K562 (cell line): Measurements from ENCODE around the gene GOLIM4.

ENCODE experiments used
- POLR2A ChIP-seq: fragments of 450-650 bp; conservative IDR thresholded peaks from 2 replicates; pipeline ENCODE4 v1.6.1; 2016
- REST ChIP-seq, 2 experiments: fragments of 450-650 bp; formaldehyde crosslinking in 1 of 2; IDR thresholded peaks; 2 replicates each; pipeline versions ENCODE4 v1.4.0 to v1.6.1; 2014 to 2020; ENCODE audit warnings: mild to moderate bottlenecking in 2 of 2, borderline replicate concordance in 1 of 2, low read depth in 1 of 2
- ZNF644 ChIP-seq: fragments of 200-800 bp; sonication (Bioruptor generic); IDR thresholded peaks from 2 replicates; pipeline ENCODE4 v1.6.1; 2016; ENCODE audit warnings: low read depth, missing genetic modification characterization, missing compliant biosample characterization

GRCh38 chr3:167973901-167974300 lies 121.8 kb downstream of the GOLIM4 start:
- no peak for TF ChIP-seq POLR2A
- TF ChIP-seq REST (IDR thresholded peaks at IDR 0.05; ENCODE audit: borderline replicate concordance): no peak
- TF ChIP-seq REST (CRISPR knock-in tag; IDR thresholded peaks at IDR 0.05; ENCODE audit: low read depth): no peak
- no peak for TF ChIP-seq ZNF644 (tag)
